ENCODE results near the gene CFAP52. TPM values are rescaled to one million over a fixed set of nuclear protein-coding genes. Genes with fewer than 3 reads are reported as not detected.

CFAP52 gene
- total RNA-seq, 4 donors from 2014 or later, result not detected

DNA sequence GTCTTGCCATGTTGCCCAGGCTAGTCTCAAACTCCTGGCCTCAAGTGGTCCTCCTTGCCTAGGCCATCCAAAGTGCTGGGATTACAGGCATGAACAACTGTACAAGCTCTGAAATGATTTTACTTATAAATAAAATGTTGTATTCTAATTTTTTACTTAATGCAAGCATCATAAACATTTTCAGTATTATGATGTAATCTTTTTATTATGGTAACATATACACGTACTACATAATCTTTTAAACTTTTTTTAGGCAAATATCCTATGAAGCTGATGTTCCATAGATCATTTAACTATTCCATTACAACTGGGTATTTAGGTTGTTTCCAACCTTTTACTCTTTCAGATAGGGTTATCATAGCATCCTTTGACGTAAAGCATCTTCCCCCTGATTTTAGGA lies 35.1 kb downstream of the CFAP52 start:
- TF ChIP-seq, protein P1, sequence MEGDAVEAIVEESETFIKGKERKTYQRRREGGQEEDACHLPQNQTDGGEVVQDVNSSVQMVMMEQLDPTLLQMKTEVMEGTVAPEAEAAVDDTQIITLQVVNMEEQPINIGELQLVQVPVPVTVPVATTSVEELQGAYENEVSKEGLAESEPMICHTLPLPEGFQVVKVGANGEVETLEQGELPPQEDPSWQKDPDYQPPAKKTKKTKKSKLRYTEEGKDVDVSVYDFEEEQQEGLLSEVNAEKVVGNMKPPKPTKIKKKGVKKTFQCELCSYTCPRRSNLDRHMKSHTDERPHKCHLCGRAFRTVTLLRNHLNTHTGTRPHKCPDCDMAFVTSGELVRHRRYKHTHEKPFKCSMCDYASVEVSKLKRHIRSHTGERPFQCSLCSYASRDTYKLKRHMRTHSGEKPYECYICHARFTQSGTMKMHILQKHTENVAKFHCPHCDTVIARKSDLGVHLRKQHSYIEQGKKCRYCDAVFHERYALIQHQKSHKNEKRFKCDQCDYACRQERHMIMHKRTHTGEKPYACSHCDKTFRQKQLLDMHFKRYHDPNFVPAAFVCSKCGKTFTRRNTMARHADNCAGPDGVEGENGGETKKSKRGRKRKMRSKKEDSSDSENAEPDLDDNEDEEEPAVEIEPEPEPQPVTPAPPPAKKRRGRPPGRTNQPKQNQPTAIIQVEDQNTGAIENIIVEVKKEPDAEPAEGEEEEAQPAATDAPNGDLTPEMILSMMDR (IDR thresholded peaks at IDR 0.05; ENCODE audit: low read depth), result no peak

DNA sequence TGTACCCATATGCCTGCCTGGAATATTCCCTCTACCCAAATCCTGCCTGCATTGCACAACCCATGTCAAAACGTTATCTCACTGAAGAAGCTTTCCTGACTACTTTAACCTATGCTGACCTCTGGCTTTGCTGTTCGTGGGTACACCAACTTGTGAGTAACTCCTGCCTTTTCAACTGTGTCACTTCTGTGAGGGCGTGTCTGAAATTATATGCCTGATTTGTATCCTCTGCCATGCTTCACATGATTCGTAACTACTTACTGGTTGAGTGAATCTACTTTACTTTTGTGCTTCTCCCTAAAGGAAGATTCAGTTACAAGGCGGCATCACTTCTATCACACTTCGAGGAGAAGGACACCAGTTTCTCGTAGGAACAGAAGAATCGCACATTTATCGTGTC lies 35.6 kb downstream of the CFAP52 start:
- TF ChIP-seq, protein P1 (IDR thresholded peaks at IDR 0.05; ENCODE audit: low read depth), result no peak

DNA sequence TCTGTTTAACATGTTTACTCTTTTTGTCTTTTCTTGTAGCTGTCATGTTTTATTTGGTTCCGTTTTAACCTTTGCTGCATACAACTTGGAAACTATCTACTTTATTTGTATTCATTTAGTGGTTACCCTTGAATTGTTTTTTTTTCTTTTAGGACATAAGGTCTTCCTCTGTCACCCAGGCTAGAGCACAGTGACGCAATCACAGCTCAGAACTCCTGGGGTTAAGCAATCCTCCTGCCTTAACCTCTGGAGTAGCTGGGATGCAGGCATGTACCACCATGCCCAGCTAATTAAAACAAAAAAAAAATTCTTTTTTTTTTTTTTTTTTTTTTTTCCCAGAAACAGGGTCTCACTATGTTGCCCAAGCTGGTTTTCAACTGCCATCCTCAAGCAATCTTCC lies 39.0 kb downstream of the CFAP52 start:
- TF ChIP-seq, protein P1 (IDR thresholded peaks at IDR 0.05; ENCODE audit: low read depth), result no peak

DNA sequence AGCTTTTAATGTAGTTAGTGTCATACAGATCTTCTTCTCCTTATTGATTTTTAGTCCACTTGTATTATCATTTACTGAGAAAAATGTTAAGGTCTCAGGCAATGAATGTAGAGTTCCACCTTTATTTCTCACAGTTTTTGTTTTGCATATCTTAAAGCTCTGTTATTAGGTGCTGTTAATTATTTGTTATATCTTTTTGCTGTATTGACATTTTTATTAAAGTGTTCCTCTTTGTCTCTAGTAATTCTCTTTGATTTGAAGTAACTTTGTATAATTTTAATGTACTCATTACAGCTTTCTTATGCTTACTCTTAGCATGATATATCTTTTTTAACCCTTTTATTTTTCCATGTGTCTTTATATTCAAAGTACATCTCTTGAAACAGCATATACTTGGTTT lies 46.5 kb downstream of the CFAP52 start:
- TF ChIP-seq, protein P1 (IDR thresholded peaks at IDR 0.05; ENCODE audit: low read depth), result no peak

DNA sequence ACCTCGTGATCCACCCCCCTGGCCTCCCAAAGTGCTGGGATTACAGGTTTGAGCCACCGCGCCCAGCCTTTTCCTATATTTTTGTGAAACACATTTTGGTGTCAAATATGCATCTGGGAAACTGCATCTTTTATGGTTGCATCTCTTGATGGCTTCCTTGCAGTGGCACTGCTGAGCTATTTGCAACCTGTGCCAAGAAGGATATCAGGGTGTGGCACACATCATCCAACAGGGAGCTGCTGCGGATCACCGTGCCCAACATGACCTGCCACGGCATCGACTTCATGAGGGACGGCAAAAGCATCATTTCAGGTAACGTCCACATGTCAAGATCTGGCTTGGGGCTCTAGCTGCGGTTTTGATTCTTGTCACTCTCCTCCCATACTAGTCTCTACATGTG lies 52.1 kb downstream of the CFAP52 start:
- TF ChIP-seq, protein P1 (IDR thresholded peaks at IDR 0.05; ENCODE audit: low read depth), result no peak

DNA sequence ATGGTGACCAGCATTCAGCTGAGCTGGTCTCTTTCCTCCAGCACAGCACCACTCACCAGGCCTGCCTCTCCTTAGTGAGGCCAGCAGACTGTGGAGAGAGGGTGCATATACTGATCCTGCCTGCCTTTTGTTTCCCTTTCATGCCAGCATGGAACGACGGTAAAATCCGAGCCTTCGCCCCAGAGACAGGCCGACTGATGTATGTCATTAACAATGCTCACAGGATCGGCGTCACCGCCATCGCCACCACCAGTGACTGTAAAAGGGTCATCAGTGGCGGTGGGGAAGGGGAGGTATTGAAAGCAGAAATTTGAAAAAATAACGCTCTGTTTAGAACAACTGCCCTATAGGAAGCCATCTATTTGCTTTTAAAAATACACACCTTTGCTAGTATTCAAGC lies 56.3 kb downstream of the CFAP52 start:
- TF ChIP-seq, protein P1 (IDR thresholded peaks at IDR 0.05; ENCODE audit: low read depth), result no peak

DNA sequence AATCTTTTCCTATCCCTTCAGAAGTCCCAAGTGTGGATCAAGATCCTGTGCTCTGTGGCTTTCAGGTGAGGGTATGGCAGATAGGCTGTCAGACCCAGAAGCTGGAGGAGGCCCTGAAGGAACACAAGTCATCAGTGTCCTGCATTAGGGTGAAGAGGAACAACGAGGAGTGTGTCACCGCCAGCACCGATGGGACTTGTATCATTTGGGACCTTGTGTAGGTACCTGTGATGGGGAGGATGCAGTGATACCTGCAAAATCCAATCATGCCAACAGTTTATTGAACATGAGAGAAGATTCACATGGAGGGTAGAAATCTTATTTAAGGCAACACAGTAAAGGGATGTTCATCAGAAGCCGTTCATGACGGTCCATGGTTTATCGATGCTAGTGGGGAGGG lies 58.9 kb downstream of the CFAP52 start:
- TF ChIP-seq, protein P1 (IDR thresholded peaks at IDR 0.05; ENCODE audit: low read depth), result no peak

All from subcutaneous adipose tissue (tissue), 4 donors.